GM12878 (cell line): Measurements from ENCODE around the gene FRMD8. TPM values are rescaled to one million over a fixed set of nuclear protein-coding genes. Genes with fewer than 3 reads are reported as not detected.

Experiments
- BCL11A ChIP-seq: IDR thresholded peaks from 2 replicates; pipeline ENCODE4 v1.6.1; 2011; ENCODE audit warnings: low read depth, low read length
- BRCA1 ChIP-seq: IDR thresholded peaks from 2 replicates; pipeline ENCODE4 v1.6.1; 2011; ENCODE audit warnings: low read depth, low read length, improper control_type of control experiment
- CBFB ChIP-seq: IDR thresholded peaks from 2 replicates; pipeline ENCODE4 v1.6.1; 2016; ENCODE audit warnings: antibody characterized with exemption, low read depth
- EED ChIP-seq: sonication (generic); IDR thresholded peaks from 2 replicates; pipeline ENCODE4 v1.6.1; 2016; ENCODE audit warnings: antibody characterized with exemption, low read depth
- EP300 ChIP-seq, 2 experiments: fragments of 150-350 bp in 1 of 2; IDR thresholded peaks; 2 replicates each; pipeline ENCODE4 v1.6.1; 2011 to 2012; ENCODE audit warnings: low read depth in 2 of 2, low read length in 2 of 2, borderline replicate concordance in 1 of 2, improper control_type of control experiment in 1 of 2, inconsistent platforms in 1 of 2; ENCODE audit not compliant: control insufficient read depth in 1 of 2
- FOXK2 ChIP-seq: fragments of 450-650 bp; IDR thresholded peaks from 2 replicates; pipeline ENCODE4 v1.6.1; 2017; ENCODE audit warnings: mild to moderate bottlenecking, moderate library complexity
- GABPA ChIP-seq: IDR thresholded peaks from 2 replicates; pipeline ENCODE4 v1.6.1; 2014; ENCODE audit warnings: antibody characterized with exemption, low read depth, mild to moderate bottlenecking, inconsistent platforms
- JUND ChIP-seq: IDR thresholded peaks from 2 replicates; pipeline ENCODE4 v1.6.1; 2012; ENCODE audit warnings: low read depth, mild to moderate bottlenecking, low read length, improper control_type of control experiment, moderate library complexity
- MEF2B ChIP-seq: fragments of 450-650 bp; IDR thresholded peaks from 2 replicates; pipeline ENCODE4 v1.6.1; 2018; ENCODE audit warnings: mild to moderate bottlenecking, moderate library complexity; ENCODE audit not compliant: partially characterized antibody, poor library complexity, severe bottlenecking
- MXI1 ChIP-seq: fragments of 150-350 bp; IDR thresholded peaks from 2 replicates; pipeline ENCODE4 v1.6.1; 2011; ENCODE audit warnings: low read depth, mild to moderate bottlenecking, inconsistent platforms, low read length, improper control_type of control experiment
- NBN ChIP-seq: fragments of 450-650 bp; IDR thresholded peaks from 2 replicates; pipeline ENCODE4 v1.6.1; 2016
- POLR2A ChIP-seq: IDR thresholded peaks from 2 replicates; pipeline ENCODE4 v1.6.1; 2011; ENCODE audit warnings: low read depth, mild to moderate bottlenecking, low read length
- RFX5 ChIP-seq: IDR thresholded peaks from 2 replicates; pipeline ENCODE4 v1.6.1; 2011; ENCODE audit warnings: low read depth, low read length, improper control_type of control experiment
- STAT1 ChIP-seq: fragments of 450-650 bp; conservative IDR thresholded peaks from 2 replicates; pipeline ENCODE4 v1.6.1; 2014; ENCODE audit warnings: antibody characterized with exemption, mild to moderate bottlenecking
- TCF12 ChIP-seq: IDR thresholded peaks from 2 replicates; pipeline ENCODE4 v1.6.1; 2011; ENCODE audit warnings: low read depth, mild to moderate bottlenecking, low read length
- WRNIP1 ChIP-seq: IDR thresholded peaks from 2 replicates; pipeline ENCODE4 v1.6.1; 2011; ENCODE audit warnings: low read depth, low read length, improper control_type of control experiment, borderline replicate concordance
- YY1 ChIP-seq: IDR thresholded peaks from 2 replicates; pipeline ENCODE4 v1.6.1; 2011; ENCODE audit warnings: low read depth, mild to moderate bottlenecking, low read length
- ZNF217 ChIP-seq: fragments of 450-650 bp; IDR thresholded peaks from 2 replicates; pipeline ENCODE4 v1.6.1; 2017; ENCODE audit warnings: antibody characterized with exemption, mild to moderate bottlenecking
- ZNF274 ChIP-seq: IDR thresholded peaks from one replicate; pipeline ENCODE4 v1.8.0; 2011; ENCODE audit not compliant: insufficient read length, insufficient read depth
- ZNF622 ChIP-seq: fragments of 450-650 bp; IDR thresholded peaks from 2 replicates; pipeline ENCODE4 v1.6.1; 2017; ENCODE audit warnings: mild to moderate bottlenecking, inconsistent platforms
- polyA plus RNA-seq, 11 experiments: library from polyadenylated mRNA; depleted of rRNA in 4 of 11; unstranded in 6 of 11; stranded (reverse) in 5 of 11; fragments of >200 nt; fragmentation: Nextera tagmentation in 4 of 11; fragmentation: Illumina TruSeq in 1 of 11; extraction: Ambion mirVana in 4 of 11; extraction: Trizol in 1 of 11; gene quantifications; 1 replicate in 1 of 11; 2 replicates in 10 of 11; pipeline versions ENCODE4 v1.2.1 to v1.2.3, GENCODE V29; 2011 to 2016; ENCODE audit warnings: inconsistent platforms in 2 of 11, missing spikeins in 2 of 11, low read depth in 1 of 11
- total RNA-seq, 4 experiments: library from RNA; depleted of rRNA in 3 of 4; stranded (reverse); fragments of >200 nt in 3 of 4; fragmentation: Illumina TruSeq in 1 of 4; extraction: Trizol in 1 of 4; gene quantifications; 2 replicates each; pipeline versions ENCODE4 v1.2.1 to v1.2.3, GENCODE V29; 2013 to 2021
- TF ChIP-seq, protein P1 (sequence below): fragments of 150-350 bp; IDR thresholded peaks from 2 replicates; pipeline ENCODE4 v1.6.1; 2014; ENCODE audit warnings: mild to moderate bottlenecking, low read depth, low read length
- TF ChIP-seq, protein P2 (sequence below): fragments of 450-650 bp; IDR thresholded peaks from 2 replicates; pipeline ENCODE4 v1.6.1; 2016; ENCODE audit warnings: mild to moderate bottlenecking, moderate library complexity, borderline replicate concordance
- TF ChIP-seq, protein P3 (sequence below): fragments of 450-650 bp; IDR thresholded peaks from 2 replicates; pipeline ENCODE4 v1.6.1; 2017; ENCODE audit warnings: antibody characterized with exemption, mild to moderate bottlenecking, moderate library complexity
- TF ChIP-seq, protein P4 (sequence below): IDR thresholded peaks from 2 replicates; pipeline ENCODE4 v1.6.1; 2011; ENCODE audit warnings: mild to moderate bottlenecking, low read depth, low read length, moderate library complexity; ENCODE audit not compliant: insufficient replicate concordance

Gene FRMD8
- total and polyA plus RNA-seq, 10 of the 15 experiments (the other 5 are each of a cell fraction or from before 2014, with no cell fraction given): 8.3 to 69.4 (median 28.0) TPM

DNA sequence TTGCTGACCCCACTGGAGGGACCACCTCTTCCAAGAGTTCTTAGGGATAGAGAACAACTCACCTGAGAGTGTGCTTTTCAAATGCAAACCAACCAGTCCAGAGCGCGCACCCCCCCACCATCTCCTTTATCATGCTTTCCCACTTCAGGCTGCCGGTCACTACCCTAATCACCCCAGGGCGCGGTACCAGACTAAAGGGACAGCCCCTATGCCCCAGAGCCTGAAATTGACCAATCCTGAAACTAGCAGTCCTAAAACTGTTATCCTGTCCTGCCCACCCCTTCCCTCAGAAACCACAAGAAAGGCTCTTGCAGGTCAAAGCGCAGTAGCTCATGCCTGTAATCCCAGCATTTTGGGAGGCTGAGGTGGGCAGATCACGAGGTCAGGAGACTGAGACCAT, 73.1 kb downstream of the FRMD8 start (continued):
- TF ChIP-seq, protein P1, sequence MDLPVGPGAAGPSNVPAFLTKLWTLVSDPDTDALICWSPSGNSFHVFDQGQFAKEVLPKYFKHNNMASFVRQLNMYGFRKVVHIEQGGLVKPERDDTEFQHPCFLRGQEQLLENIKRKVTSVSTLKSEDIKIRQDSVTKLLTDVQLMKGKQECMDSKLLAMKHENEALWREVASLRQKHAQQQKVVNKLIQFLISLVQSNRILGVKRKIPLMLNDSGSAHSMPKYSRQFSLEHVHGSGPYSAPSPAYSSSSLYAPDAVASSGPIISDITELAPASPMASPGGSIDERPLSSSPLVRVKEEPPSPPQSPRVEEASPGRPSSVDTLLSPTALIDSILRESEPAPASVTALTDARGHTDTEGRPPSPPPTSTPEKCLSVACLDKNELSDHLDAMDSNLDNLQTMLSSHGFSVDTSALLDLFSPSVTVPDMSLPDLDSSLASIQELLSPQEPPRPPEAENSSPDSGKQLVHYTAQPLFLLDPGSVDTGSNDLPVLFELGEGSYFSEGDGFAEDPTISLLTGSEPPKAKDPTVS: no peak
- no peak for TF ChIP-seq POLR2A
- TF ChIP-seq EED: peak; percentile 83
- TF ChIP-seq GABPA: no peak
- TF ChIP-seq, protein P2, sequence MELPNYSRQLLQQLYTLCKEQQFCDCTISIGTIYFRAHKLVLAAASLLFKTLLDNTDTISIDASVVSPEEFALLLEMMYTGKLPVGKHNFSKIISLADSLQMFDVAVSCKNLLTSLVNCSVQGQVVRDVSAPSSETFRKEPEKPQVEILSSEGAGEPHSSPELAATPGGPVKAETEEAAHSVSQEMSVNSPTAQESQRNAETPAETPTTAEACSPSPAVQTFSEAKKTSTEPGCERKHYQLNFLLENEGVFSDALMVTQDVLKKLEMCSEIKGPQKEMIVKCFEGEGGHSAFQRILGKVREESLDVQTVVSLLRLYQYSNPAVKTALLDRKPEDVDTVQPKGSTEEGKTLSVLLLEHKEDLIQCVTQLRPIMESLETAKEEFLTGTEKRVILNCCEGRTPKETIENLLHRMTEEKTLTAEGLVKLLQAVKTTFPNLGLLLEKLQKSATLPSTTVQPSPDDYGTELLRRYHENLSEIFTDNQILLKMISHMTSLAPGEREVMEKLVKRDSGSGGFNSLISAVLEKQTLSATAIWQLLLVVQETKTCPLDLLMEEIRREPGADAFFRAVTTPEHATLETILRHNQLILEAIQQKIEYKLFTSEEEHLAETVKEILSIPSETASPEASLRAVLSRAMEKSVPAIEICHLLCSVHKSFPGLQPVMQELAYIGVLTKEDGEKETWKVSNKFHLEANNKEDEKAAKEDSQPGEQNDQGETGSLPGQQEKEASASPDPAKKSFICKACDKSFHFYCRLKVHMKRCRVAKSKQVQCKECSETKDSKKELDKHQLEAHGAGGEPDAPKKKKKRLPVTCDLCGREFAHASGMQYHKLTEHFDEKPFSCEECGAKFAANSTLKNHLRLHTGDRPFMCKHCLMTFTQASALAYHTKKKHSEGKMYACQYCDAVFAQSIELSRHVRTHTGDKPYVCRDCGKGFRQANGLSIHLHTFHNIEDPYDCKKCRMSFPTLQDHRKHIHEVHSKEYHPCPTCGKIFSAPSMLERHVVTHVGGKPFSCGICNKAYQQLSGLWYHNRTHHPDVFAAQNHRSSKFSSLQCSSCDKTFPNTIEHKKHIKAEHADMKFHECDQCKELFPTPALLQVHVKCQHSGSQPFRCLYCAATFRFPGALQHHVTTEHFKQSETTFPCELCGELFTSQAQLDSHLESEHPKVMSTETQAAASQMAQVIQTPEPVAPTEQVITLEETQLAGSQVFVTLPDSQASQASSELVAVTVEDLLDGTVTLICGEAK: no peak
- no peak for TF ChIP-seq NBN
- TF ChIP-seq MEF2B: no peak
- no peak for TF ChIP-seq BRCA1
- TF ChIP-seq STAT1: no peak
- TF ChIP-seq YY1: no peak
- TF ChIP-seq MXI1: no peak
- TF ChIP-seq TCF12: no peak
- no peak for TF ChIP-seq JUND
- no peak for TF ChIP-seq ZNF217
- TF ChIP-seq WRNIP1: no peak
- TF ChIP-seq, protein P3, sequence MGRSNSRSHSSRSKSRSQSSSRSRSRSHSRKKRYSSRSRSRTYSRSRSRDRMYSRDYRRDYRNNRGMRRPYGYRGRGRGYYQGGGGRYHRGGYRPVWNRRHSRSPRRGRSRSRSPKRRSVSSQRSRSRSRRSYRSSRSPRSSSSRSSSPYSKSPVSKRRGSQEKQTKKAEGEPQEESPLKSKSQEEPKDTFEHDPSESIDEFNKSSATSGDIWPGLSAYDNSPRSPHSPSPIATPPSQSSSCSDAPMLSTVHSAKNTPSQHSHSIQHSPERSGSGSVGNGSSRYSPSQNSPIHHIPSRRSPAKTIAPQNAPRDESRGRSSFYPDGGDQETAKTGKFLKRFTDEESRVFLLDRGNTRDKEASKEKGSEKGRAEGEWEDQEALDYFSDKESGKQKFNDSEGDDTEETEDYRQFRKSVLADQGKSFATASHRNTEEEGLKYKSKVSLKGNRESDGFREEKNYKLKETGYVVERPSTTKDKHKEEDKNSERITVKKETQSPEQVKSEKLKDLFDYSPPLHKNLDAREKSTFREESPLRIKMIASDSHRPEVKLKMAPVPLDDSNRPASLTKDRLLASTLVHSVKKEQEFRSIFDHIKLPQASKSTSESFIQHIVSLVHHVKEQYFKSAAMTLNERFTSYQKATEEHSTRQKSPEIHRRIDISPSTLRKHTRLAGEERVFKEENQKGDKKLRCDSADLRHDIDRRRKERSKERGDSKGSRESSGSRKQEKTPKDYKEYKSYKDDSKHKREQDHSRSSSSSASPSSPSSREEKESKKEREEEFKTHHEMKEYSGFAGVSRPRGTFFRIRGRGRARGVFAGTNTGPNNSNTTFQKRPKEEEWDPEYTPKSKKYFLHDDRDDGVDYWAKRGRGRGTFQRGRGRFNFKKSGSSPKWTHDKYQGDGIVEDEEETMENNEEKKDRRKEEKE: no peak
- TF ChIP-seq ZNF274: no peak
- no peak for TF ChIP-seq EP300 (IDR thresholded peaks at IDR 0.05; ENCODE audit: borderline replicate concordance in 1 of 2, control insufficient read depth in 1 of 2, low read depth in 2 of 2, low read length in 2 of 2)
- TF ChIP-seq CBFB: peak; percentile 86
- TF ChIP-seq BCL11A: no peak
- no peak for TF ChIP-seq ZNF622
- no peak for TF ChIP-seq RFX5
- no peak for TF ChIP-seq FOXK2
- TF ChIP-seq, protein P4, sequence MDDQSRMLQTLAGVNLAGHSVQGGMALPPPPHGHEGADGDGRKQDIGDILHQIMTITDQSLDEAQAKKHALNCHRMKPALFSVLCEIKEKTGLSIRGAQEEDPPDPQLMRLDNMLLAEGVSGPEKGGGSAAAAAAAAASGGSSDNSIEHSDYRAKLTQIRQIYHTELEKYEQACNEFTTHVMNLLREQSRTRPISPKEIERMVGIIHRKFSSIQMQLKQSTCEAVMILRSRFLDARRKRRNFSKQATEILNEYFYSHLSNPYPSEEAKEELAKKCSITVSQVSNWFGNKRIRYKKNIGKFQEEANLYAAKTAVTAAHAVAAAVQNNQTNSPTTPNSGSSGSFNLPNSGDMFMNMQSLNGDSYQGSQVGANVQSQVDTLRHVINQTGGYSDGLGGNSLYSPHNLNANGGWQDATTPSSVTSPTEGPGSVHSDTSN: no peak
